ENCODE data around the gene SNRPD2.
"Not testable (repeated sequence)": the region's sequence is repeated elsewhere in the genome, so short reads cannot be mapped to it uniquely, and the experiment has no call there.

SNRPD2 gene

GRCh38 chr19:45701676-45702075 lies 9.9 kb upstream of the SNRPD2 start:
- no peak for DNase-seq

DNA sequence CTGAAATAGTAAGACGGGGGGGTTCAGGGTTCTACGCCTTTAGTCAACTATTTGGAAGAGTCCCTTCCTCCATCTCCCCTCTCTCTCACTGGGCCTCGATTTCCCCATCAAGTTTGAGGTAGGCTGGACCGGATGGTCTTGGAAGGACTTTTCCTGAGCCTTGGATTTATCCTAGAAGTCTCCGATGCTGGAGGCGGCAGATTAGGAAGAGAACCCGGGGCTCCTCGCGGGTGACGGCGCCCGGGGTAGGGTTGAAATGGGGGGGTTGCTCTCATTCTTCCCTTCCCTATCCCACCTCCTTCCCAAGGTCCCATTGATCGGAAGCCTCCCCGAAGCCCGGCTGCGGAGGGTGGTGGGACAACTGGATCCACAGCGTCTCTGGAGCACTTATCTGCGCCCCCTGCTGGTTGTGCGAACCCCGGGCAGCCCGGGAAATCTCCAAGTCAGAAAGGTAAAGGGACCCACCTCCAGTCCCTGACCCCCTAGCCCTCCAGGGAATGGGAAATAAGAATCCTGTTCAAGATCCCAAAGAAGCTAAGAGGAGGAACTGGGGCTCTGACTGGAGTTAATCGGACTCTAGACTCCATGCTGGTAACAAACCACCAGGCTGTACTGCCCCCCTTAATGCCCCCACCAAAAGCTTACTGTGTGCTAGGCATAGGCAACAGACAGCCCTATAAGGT lies 1.5 kb upstream of the SNRPD2 start:
- peak; percentile 16 for DNase-seq

DNA sequence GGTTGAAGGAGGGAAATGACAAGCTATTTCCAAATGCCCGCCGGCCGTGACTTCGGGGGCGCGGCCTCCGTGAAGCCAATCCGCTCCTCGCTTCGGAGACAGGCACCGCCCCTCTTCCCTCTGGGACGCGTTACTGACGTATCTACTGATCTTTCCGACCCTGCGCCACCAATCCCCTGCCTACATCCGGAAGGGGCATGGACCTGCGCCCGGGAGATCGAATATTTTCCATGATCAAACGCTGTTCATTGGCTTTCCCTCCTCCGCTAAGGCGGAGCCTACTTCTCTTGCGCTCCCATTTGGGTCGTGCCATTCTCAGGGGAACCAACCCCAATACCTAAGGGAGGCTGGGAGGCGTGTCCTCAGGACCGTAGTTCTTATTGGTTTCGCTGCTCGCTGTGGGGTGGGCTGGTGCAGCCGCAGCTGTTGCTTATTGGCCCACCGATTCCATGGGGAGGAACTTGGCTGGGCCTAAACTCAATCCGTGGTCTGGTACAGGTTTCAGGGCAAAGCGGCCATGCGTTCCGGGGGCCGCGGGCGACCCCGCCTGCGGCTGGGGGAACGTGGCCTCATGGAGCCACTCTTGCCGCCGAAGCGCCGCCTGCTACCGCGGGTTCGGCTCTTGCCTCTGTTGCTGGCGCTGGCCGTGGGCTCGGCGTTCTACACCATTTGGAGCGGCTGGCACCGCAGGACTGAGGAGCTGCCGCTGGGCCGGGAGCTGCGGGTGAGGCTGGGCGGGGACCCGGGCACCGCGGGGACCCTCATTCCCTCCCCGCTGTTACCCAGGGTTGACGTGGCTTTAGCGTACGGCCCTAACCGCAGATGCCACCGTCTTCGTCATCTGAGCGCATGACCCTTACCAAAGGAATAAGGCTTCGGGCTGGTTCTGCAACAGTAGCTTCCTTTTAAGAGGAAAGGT lies 693 bp upstream of the SNRPD2 start, which contains the start of gene QPCTL:
Gene QPCTL, plus strand, starts transcription at position 480 of the 919 bp plus-strand sequence. Its CDS starts 38 bp downstream, at position 518.
- peak; percentile 100 for DNase-seq

DNA sequence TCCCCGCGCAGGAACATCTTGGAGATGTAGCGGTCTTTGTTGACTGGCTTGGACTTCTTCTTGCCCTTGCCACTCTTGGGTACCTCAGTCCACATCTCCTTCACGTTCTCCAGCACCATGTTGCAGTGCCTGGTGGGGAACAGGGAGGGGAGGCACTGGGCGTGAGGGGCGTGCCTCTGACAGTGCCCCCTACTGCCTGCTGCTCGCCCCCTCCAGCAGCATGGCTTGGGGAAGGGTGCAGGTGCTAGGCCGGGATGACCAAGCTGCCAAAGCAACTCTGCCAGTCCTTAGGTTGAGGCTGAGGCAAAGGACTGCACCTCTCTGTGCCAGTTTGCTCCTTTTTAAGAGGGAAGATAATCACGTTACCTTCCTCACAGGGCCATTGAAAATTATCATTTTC lies 4.2 kb downstream of the SNRPD2 start:
- DNase-seq, result no peak

- DNase-seq, result not testable (repeated sequence)
These were observed 6.7 kb downstream of the SNRPD2 start for GRCh38 chr19:45685045-45685444.

DNA sequence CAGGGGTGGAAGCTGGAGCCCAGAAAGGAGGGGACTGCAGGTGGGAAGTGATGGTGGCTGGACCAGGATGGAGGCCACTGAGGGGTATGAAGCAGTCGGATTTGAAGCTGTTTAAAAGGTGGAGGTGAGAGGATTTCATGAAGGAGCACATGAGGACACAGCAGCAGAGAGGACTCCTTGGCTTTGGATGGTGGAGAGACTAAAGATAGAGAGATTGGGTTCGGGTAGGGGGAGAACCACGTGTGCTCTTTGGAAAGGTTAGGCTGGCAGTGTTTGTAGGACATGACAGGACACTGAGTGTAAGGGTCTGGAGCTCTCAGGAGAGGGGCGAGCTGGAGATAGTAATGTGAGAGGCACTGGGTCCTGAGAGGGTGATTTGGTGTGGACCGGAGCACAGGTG lies 8.8 kb downstream of the SNRPD2 start:
- DNase-seq, result no peak

DNA sequence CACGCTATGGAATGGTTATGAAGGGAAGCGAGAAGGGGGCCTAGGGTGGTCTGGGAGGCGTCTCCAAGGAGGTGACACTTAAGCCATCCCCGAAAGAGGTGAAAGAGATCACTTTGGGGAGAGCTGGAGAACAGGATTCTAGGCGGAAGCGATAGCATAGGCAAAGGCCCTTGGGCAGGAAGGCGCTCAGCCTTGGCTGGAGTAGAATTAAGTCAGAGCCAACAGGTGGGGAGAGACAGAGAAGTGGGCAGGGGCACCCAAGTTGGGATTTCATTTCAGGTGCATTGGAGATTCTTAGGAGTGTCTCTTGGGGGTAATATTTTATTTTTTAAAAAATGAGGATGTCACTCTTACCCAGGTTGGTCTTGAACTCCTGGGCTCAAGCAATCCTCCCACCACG lies 9.6 kb downstream of the SNRPD2 start:
- no peak for DNase-seq

GRCh38 chr19:45681391-45682015 lies 10.2 kb downstream of the SNRPD2 start:
- DNase-seq, result peak; percentile 74

GRCh38 chr19:45677351-45678230 lies 14.2 kb downstream of the SNRPD2 start:
- DNase-seq, result peak; percentile 79

GRCh38 chr19:45676851-45677263 lies 14.9 kb downstream of the SNRPD2 start:
- no peak for DNase-seq

DNA sequence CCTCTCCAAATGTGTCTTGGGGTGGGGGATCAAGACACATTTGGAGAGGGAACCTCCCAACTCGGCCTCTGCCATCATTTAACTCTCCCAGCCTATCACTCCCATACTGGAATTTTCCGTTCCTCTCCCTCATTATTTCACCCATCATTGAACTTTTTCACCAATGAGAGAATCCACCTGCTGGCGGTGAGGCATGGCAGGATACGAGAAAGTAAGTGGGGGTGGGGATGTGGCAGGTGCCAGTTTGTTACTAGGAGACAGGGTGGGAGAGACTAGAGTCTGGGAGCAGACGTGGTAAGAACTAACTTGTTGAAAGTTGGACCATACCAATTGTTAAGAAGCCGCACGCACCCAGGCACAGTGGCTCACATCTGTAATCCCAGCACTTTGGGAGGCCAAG lies 16.8 kb downstream of the SNRPD2 start:
- DNase-seq, result peak; percentile 34

- no peak for DNase-seq
These were observed 20.9 kb downstream of the SNRPD2 start for GRCh38 chr19:45670670-45671453.

DNA sequence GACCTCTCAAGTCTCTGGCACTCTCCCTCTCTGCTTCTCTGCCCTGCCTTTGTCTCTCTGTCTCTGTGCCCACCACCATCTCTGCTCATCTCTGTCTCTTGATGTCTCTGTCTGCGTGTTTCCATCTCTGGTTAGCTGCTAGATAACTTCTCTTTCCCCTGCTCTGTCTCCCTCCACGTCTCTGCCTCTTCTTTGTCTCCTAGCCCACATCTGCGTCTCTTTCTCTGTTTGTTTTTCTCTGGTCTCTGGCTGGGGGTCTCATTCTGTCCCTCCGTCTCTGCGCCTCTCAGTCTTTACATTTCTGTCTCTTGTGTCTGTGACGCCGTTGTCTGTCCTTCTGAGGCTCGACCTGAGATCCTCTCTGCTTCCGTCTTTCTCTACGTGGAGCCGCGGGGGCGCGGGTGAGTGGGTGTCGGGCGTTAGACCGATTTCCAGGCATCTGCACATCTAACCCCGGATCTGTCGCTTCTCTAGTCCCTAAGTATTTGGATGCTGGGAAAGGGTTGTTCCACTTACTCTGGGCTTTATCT lies 23.3 kb downstream of the SNRPD2 start:
- no peak for DNase-seq

DNA sequence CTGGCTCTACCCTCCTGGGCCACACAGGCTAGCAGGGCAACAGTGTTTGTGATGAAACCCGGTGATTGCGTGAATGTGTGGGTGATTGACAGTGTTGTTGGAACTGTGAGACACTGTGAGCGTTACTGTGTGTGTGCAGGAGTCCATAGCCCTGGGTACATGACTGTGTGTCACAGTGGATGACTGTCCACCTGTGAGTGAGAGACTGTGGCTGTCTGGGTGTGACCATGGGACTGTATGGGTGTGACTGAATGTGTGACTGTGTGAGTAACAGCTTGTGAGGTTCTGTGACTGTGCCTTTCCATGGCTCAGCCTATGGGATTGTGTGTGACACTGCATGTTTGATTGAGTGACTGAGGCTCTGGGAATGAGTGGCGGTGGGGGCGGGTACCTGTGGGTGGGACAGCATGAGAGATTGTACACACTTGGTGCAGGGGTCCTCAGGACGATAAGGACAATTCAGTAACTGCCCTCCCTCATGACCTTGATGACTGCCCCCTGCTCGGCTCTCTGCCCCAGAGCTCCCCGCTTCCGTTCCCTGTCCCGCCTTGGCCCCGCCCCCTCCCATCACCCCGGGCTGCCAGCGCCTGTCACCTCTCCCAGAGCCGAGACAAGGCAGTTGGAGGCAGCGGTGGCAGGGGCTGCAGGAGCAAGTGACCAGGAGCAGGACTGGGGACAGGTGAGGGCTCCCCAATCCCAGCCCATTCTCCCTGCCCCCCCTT lies 24.0 kb downstream of the SNRPD2 start, which contains the start of gene GIPR:
Gene GIPR, plus strand, starts transcription at position 602 of the 722 bp plus-strand sequence. CDS start 1,300 bp downstream, outside the sequence.
- no peak for DNase-seq

- DNase-seq, result no peak
These were observed 27.2 kb downstream of the SNRPD2 start for GRCh38 chr19:45664575-45664974.

DNA sequence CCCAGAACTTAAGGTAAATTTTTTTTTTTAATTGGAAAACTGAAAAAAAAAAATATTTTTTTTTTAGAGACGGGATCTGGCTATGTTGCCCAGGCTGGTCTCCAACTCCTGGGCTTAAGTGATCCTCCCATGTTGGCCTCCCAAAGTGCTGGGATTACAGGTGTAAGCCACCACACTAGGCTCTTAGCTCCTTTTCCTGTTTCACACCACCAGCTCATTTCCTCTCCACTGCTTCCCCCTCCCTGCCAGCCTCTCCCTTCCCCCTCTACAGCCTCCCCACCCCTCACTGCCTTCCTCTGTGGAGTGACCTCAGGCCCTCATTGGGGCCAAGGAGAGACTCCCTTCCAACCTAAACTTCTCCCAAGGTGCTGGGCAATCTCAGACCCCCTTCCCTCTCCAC lies 28.0 kb downstream of the SNRPD2 start:
- DNase-seq, result no peak

GRCh38 chr19:45660636-45661035 lies 31.1 kb downstream of the SNRPD2 start:
- no peak for DNase-seq

GRCh38 chr19:45659096-45659729 lies 32.5 kb downstream of the SNRPD2 start:
- no peak for DNase-seq

DNA sequence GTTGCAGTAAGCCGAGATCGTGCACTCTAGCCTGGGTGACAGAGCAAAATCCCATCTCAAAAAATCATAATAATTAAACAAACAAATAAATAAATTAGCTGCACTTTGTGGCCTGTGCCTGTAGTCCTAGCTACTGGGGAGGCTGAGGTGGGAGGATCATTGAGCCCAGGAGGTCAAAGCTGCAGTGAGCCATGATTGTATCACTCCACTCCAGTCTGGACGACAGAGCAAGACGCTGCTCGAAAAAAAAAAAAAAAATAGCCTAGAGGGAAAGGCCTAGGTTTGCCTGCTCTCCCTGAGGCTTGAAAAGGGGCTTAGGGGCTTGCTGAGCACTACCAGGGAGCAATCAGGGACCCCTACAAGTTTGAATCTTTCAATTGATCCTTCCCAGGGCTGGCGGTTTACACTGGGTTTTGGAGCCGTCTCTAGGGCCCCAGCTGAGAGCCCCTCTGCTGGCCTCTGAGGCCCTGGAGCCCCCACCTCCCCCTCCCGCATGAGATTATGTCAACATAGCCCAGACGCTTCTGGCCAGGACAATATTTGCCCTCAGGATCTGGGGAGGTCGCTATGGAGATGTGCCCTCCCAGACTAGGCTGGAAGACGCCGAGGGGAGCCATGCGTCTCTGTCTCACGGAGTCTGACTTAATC lies 34.1 kb downstream of the SNRPD2 start:
- DNase-seq, result no peak
